ENCODE data around the gene TIMP3.

GRCh38 chr22:32855045-32855756 is 53.7 kb downstream of the TIMP3 start:
- TF ChIP-seq CTCF (IDR thresholded peaks at IDR 0.05): no peak
- peak; percentile 12 to 43 (median 20) for TF ChIP-seq POLR2AphosphoS5 (IDR thresholded peaks at IDR 0.05)
- no peak for TF ChIP-seq POLR2A (IDR thresholded peaks at IDR 0.05)

Data from breast epithelium (tissue), 3 donors.